Measurements from ENCODE around the gene ARHGEF4.

- no peak for TF ChIP-seq POLR2A (IDR thresholded peaks at IDR 0.05)
- TF ChIP-seq, protein P1, sequence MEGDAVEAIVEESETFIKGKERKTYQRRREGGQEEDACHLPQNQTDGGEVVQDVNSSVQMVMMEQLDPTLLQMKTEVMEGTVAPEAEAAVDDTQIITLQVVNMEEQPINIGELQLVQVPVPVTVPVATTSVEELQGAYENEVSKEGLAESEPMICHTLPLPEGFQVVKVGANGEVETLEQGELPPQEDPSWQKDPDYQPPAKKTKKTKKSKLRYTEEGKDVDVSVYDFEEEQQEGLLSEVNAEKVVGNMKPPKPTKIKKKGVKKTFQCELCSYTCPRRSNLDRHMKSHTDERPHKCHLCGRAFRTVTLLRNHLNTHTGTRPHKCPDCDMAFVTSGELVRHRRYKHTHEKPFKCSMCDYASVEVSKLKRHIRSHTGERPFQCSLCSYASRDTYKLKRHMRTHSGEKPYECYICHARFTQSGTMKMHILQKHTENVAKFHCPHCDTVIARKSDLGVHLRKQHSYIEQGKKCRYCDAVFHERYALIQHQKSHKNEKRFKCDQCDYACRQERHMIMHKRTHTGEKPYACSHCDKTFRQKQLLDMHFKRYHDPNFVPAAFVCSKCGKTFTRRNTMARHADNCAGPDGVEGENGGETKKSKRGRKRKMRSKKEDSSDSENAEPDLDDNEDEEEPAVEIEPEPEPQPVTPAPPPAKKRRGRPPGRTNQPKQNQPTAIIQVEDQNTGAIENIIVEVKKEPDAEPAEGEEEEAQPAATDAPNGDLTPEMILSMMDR (IDR thresholded peaks at IDR 0.05) = no peak
- no peak for TF ChIP-seq POLR2AphosphoS5 (IDR thresholded peaks at IDR 0.05)
- TF ChIP-seq EP300 (IDR thresholded peaks at IDR 0.05) = no peak
Observed at GRCh38 chr2:130834931-130835765, 1.6 kb upstream of the ARHGEF4 start.

Data from sigmoid colon (tissue), 4 donors.